Stimulated activated CD8-positive, alpha-beta memory T cell treated with anti-CD3 and anti-CD28 coated beads, Interleukin-12 subunit alpha, Interleukin-12 subunit beta, amount 100 ng/mL, for 4 hours (primary cell): ENCODE measurements around the gene CROCC2.

Experiments used
- DNase-seq: peaks from one replicate; pipeline ENCODE4 v3.0.0-alpha.2; 2020; ENCODE audit warnings: low read depth

CROCC2 gene

DNA sequence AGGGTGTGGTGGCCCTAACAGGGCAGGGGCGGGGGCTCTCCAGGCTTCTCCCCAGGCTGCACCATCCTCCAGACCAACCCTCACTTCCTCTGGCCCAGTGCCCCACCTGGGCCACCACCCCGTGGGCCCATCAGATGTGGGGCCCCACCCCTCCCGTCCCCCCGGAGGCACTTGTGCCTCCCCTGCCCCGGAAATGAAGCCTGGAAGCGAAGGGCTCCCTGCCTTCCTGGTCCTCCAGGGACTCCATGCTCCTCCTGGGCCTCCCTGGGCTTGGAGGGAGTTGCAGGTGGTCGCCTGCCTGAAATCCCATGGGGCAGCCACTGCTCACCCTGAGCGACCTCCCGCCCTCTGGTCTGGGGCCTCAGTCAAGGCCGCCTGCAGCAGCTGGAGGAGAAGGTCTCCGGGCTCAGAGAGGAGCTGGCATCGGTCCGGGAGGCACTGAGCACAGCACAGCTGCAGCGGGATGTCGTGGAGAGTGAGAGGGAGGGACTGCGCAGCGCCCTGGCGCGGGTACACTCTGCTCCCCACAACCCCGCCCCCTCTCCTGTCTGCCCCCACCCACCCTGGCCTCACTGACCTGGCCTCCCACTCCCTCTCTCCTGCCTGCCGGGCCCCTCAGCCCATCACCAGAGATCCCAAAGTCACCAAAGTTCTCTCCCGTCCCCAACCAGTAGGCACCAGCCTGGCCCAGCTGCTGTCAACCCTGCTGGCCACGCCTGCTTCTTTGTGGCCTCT is 28.0 kb downstream of the CROCC2 start:
- DNase-seq = no peak

GRCh38 chr2:240934701-240935102 is 28.6 kb downstream of the CROCC2 start:
- DNase-seq = no peak

DNA sequence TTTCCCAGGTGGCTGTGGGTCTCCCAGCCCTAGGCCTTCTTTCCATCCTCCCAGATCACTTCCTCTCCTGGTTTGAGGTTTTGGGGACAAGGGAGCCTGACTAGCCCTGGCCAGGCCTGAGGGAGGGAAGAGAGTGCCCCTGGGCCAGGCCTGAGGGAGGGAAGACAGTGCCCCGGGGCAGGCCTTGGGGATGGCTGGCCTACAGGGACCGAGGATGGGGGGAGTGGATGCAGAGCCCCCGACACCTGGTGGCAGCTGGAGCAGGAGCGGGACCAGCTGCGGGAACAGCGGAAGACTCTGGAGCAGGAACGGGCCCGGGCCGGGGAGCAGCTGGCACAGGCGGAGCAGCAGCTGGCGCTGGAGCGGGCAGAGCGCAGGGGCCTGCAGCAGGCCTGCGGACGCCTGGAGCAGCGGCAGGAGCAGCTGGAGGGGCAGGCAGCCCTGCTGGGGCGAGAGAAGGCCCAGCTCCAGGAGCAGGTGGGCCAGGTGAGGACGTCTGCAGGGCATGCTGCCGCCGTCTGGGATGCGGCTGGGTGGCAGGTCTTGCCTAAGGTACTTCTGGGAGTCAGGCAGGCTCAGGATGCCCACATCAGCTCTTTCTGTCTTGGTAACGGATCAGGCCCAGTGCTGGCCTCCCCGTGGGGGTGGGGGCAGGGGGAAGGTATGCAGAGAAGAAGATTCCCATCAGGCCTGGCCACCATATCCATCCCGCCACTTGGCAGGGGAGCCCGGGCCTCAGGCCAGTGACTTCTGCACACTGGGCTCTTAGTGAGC is 29.2 kb downstream of the CROCC2 start:
- DNase-seq = no peak

GRCh38 chr2:240936106-240936505 is 30.0 kb downstream of the CROCC2 start:
- no peak for DNase-seq

- DNase-seq = no peak
Observed at GRCh38 chr2:240946046-240946445, 39.9 kb downstream of the CROCC2 start.

- DNase-seq = no peak
Observed at GRCh38 chr2:240946654-240947053, 40.5 kb downstream of the CROCC2 start.

DNA sequence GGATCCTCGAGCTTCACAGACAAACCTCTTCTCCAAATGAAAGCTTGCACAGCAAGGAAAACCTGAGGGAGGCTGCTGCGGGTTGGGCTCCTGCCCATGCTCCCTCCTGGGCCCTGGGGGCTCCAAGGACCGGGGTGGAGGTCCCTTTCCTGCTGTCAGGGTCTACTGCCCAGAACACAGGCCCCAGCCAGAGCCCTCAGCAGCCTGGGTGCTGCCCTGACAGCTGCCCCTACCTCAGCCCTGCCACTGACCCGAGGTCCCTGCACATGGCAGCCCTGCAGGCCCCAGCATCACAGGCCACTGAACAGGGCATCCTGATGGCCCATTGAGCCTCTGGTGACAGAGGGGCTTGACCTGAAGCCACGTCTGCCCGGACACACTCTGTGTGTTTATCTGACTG is 41.0 kb downstream of the CROCC2 start:
- no peak for DNase-seq

- DNase-seq = no peak
Observed at GRCh38 chr2:240947607-240948006, 41.5 kb downstream of the CROCC2 start.

DNA sequence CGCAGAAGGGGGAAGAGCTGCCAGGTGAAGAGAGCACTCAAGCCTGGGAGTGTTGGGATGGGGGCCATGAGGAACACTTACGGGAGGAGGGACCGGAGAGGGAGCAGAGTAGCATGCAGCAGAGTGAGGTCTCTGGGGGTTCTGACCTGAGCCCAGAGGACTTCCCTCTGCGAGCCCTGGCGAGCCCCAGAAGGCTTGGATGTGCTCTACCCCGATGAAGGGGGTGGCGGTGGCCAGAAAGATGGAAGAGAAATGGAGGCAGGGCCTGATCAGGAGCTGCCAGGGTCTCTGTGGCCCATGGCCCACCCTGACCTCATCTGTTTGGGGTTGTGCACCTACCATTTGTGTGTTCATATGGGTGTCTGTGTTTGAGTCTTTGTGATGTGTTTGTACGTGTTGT is 42.0 kb downstream of the CROCC2 start:
- DNase-seq = no peak

DNA sequence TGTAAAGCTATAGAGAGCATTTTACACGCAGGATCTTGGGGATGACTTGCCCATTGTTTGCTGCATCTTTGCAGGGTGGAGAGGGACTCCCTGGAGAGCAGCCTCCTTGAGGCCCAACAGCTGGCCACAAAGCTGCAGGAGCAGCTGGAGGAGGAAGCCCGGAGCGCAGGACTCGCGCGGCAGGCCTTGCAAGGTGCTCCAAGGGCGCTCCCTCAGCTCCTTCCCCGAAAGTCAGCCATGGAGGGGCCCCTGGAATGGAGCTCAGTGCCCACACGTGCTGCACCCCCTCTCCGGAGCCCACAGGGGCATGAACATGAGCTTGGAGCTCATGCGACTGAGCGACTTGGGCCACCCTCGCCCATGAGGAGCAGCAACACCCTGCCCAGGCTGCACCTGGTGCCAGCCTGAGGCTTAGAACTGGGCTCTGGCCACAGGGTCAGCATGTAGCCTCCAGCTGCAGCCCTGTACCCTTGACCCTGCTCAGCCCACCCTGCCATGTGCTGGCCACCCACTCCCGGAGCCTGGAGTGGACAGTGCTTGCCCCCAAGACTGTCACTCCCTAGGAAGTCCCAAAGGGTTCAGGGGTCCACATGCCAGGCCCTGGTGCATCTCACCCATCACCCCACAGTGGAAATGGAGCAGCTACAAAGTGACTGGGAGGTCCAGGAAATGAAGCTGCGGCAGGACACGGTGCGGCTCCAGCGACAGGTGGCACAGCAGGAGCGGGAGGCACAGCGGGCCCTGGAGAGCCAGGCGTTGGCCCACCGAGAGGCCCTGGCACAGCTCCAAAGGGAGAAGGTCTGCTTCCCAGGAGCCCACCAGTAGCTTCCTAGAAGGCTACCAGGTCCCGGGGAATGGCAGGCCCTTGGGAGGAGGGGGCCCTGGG is 43.0 kb downstream of the CROCC2 start:
- no peak for DNase-seq

- no peak for DNase-seq
Observed at GRCh38 chr2:240949791-240950705, 43.9 kb downstream of the CROCC2 start.

GRCh38 chr2:240951045-240951594 is 45.0 kb downstream of the CROCC2 start:
- DNase-seq = no peak

- DNase-seq = no peak
Observed at GRCh38 chr2:240952496-240953246, 46.5 kb downstream of the CROCC2 start.

DNA sequence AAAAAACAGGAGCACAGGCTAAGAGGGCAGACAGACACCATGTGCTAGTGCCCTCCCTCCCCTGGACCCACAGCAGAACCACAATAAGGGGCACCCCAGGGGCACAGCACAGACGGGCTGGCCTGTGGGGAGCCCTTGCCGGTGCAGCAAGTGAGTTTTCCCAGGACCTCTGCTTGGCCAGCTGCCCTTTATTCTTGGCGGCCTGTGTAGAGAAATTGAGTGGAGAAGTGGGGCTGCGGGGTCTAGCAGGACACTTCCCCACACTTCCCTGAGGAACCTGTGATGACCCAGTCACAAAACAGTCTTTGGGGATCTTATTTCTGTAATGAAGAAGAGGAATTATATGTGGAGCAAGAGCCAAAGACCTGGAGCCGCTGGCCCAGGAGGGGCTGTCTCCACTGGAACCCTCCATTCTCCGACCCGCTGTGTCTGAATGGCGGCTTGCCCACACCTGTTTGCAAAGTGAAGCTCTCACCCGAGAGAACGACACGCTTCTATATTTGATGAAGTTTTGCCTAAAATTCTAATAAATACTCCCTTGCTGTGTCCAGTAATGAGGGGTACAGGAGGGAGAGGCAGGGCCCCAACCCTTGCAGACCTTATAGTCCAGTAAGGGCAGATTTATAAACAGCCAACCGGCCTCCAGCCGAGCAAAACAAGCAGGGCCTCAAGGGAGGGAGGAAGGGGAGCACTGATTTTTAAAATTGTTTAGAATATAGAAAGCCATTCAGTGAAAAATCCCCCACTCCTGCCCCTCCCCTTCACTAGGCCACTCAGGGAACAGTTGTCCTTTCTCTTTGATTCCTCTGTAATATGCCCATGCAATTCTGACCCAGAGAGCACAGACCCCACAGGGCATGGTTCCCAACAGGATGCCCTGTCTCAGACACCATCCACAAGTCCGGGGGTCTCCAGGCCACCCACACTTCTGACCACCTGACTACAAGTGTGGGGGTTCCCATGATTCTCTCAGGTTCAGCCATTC is 47.6 kb downstream of the CROCC2 start:
- no peak for DNase-seq

- DNase-seq = no peak
Observed at GRCh38 chr2:240954436-240955305, 48.5 kb downstream of the CROCC2 start.

DNA sequence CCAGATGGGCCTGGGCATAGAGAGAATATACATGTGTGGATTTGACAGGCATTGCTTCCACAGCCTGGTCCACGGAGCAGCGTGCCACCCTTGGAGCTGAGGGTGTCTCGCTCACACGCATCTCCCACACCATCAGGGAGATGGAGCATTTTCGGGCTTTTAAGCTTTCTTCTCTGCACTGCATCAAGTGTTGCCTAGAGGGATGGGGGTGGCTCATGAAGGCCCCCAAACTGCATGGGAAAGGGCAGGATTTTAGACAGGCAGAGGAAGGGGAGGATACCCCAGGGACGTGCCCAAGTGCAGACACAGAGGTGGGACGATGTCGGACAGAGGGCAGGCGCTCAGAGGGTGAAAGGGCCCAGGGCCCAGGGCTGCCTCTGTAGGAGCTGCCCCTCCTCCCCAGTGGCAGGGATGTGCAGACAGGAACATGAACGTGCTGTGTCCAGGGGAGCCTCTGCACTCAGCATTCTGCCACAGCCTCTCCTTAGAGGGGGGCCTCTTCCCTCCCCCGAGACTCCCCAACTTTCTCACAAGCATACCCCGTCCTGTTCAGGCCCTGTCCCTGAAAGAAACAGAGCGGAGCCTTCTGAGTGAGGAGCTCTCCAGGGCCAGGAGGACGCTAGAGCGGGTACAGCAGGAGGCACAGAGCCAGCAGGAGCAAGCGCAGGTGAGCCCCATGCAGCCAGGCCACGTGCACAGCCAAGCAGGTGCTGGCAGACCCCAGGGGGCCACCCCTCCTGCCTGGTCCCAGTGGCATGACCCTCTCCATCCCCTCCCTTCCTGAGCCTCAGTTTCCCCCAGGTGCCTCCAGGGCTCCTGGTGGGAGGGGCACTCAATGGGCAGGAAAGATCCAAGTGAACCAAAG is 49.4 kb downstream of the CROCC2 start:
- no peak for DNase-seq
